ENCODE results near the gene HECA. TPM values are rescaled to one million over a fixed set of nuclear protein-coding genes. Genes with fewer than 3 reads are reported as not detected.
A peak's percentile ranks its signal among the peaks of the same experiment; 100 is the strongest.

HECA gene, protein sequence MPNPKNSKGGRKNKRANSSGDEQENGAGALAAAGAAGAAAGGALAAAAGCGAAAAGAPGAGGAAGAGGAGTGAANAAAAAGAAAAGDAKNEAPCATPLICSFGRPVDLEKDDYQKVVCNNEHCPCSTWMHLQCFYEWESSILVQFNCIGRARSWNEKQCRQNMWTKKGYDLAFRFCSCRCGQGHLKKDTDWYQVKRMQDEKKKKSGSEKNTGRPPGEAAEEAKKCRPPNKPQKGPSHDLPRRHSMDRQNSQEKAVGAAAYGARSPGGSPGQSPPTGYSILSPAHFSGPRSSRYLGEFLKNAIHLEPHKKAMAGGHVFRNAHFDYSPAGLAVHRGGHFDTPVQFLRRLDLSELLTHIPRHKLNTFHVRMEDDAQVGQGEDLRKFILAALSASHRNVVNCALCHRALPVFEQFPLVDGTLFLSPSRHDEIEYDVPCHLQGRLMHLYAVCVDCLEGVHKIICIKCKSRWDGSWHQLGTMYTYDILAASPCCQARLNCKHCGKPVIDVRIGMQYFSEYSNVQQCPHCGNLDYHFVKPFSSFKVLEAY
- 5.5 and 6.6 TPM in 2 replicates for total RNA-seq (2013; cell fraction: nucleolus; rRNA removed)
- total RNA-seq (2014; rRNA removed) (3.9 and 4.5 TPM in 2 replicates), total RNA-seq (2014; rRNA removed; fragmentation: Illumina TruSeq; extraction: Trizol) (3.5 and 3.7 TPM in 2 replicates), total RNA-seq (2021) (4.5 and 4.7 TPM in 2 replicates), polyA plus RNA-seq (2011; rRNA removed) (7.2 and 9.4 TPM in 2 replicates), polyA plus RNA-seq (2014; fragmentation: Illumina TruSeq; extraction: Trizol) (2.8 TPM in 2 replicates), polyA plus RNA-seq (2014; fragmentation: Nextera tagmentation; extraction: Ambion mirVana) (under 1 TPM; 0.64 to 0.82 TPM), polyA plus RNA-seq (2014; rRNA removed) (2.4 and 2.6 TPM in 2 replicates), polyA plus RNA-seq (2016; fragmentation: Nextera tagmentation; extraction: Ambion mirVana) (under 1 TPM; 0.52 to 0.59 TPM), polyA minus RNA-seq (2011; rRNA and poly(A)+ RNA removed) (10.3 and 11.0 TPM in 2 replicates), Bru-seq, nascent RNA (percentile 83 among the genes with signal in this experiment), BruChase-seq, experiment 1, labeled RNA remaining after a 6-hour chase (percentile 69 among the genes with signal in this experiment), BruChase-seq, experiment 2, labeled RNA remaining after a 2-hour chase (percentile 79 among the genes with signal in this experiment)
- polyA plus RNA-seq (2011; ENCODE audit: low read depth) = 1.9 TPM
- polyA plus RNA-seq (2011; cell fraction: cytosol; rRNA removed) = 3.2 and 3.4 TPM in 2 replicates
- 2.5 and 3.0 TPM in 2 replicates for polyA plus RNA-seq (2011; cell fraction: nucleus; rRNA removed)
- polyA plus RNA-seq (2012) = 3.1 and 3.2 TPM in 2 replicates
- polyA minus RNA-seq (2011; cell fraction: cytosol; rRNA and poly(A)+ RNA removed) = 4.7 and 5.3 TPM in 2 replicates
- 3.5 and 6.1 TPM in 2 replicates for polyA minus RNA-seq (2011; cell fraction: nucleus; rRNA and poly(A)+ RNA removed)
- long read RNA-seq, experiment 1, partial matches to known transcripts = 0 of 1 reads
- long read RNA-seq, experiment 1, other reads (novel, unspliced or antisense) = 1 of 1 reads
- long read RNA-seq, experiment 2, partial matches to known transcripts = 0 of 4 reads
- long read RNA-seq, experiment 2, other reads (novel, unspliced or antisense) = 4 of 4 reads

DNA sequence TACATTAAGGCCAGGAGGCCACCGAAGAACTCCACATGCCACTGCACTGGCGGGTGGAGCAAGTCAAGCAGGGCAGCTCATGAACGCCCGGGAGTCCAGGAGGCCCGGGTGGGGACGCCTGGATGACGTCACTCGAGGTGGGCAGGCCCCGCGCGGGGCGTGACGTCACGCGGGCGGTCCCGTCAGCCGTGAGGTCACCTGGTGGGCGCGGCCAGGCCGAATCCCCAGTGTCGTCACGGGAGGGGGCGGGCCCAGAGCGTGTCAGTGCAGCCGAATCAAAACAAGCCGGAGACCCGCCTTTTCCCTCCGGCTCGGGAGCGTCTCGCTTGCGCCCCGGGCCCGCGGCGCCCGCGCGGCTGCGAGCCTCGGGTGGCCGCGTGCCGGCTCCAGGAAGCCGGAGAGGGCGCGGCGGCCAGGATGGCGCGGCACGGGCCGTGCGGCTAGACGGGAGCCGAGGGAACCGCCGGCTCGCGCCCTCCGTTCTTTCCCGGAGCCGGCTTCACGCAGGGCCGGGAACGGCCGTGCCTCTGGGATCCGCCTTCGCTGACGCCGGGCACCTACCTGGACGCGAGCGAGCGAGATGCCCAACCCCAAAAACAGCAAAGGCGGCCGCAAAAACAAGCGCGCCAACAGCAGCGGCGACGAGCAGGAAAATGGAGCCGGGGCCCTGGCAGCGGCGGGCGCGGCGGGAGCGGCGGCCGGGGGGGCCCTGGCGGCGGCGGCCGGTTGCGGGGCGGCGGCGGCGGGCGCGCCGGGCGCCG lies at the start of gene HECA:
Gene HECA, plus strand, starts transcription at position 264 of the 761 bp plus-strand sequence. Its CDS starts 317 bp downstream, at position 581.
- SMC1A ChIA-PET (ENCODE audit: uncharacterized antibody, unreplicated experiment) = interaction anchor here (1.2 to 2.2 kb wide), 4 partner anchors 27 to 240 kb away, joined by 4 to 12 read pairs (median 8); partner anchors contain the start of gene CITED2
- Histone ChIP-seq H3K9ac (ENCODE audit: control insufficient read depth, insufficient read depth, low read length) (peak within 1 kb of the TSS; percentile 67), H3K36me3 (ENCODE audit: control insufficient read depth in 2 of 2, insufficient read depth in 2 of 2, low read length in 1 of 2) (no peaks in the 10 kb centered on the region), H3K27ac (ENCODE audit: control insufficient read depth, insufficient read depth) (peak within 1 kb of the TSS; percentile 35), H3K4me3 (peak within 1 kb of the TSS; percentile 87), H3K9me3 (replicated peaks; ENCODE audit: control insufficient read depth, insufficient read depth, low read length) (no peaks in the 10 kb centered on the region), H4K20me1 (ENCODE audit: control insufficient read depth, insufficient read depth) (no peaks in the 10 kb centered on the region), H3K4me1 (ENCODE audit: control insufficient read depth, insufficient read depth, low read length) (peaks cover 6% of the 10 kb centered on the region), H3K79me2 (ENCODE audit: control insufficient read depth, insufficient read depth, low read length) (no peaks in the 10 kb centered on the region), H3K27me3 (replicated peaks in 1 of 2; ENCODE audit: control insufficient read depth in 2 of 2, insufficient read depth in 2 of 2, low read length in 1 of 2) (no peaks in the 10 kb centered on the region), H3K4me2 (ENCODE audit: control insufficient read depth, insufficient read depth) (peak within 1 kb of the TSS; percentile 72), H2AFZ (ENCODE audit: control insufficient read depth, low read depth, low read length) (peak within 1 kb of the TSS; percentile 80)
- FAIRE-seq (no peak), ATAC-seq (peak; percentile 76), DNase-seq (ENCODE audit: low read depth, low spot score) (no peak)
- WGBS (ENCODE audit: insufficient coverage, insufficient replicate concordance, low lambda C conversion rate, missing lambda C conversion rate) = 2% methylated on average over 95 of the region's 105 CpGs
- intact Hi-C loops (cut with micrococcal nuclease; ENCODE audit: unreplicated experiment) (no loop called here), in situ Hi-C loops (cut with MboI) (no loop called here)
- POLR2A ChIA-PET = interaction anchor here (1.1 kb wide), 1 partner anchor 179 kb away, joined by 4 read pairs; no protein-coding TSS in a partner anchor
- RAD21 ChIA-PET (ENCODE audit: unreplicated experiment) = interaction anchor here (0.7 to 1.6 kb wide), 2 partner anchors 185 to 230 kb away, joined by 3 to 6 read pairs; no protein-coding TSS in a partner anchor
- CTCF ChIA-PET = interaction anchor here (0.8 to 1.9 kb wide), 6 partner anchors 8 to 544 kb away, joined by 3 to 9 read pairs (median 4); no protein-coding TSS in a partner anchor
- BruUV-seq (replicated peaks) = no TSS peak
- TF ChIP-seq, protein P1, sequence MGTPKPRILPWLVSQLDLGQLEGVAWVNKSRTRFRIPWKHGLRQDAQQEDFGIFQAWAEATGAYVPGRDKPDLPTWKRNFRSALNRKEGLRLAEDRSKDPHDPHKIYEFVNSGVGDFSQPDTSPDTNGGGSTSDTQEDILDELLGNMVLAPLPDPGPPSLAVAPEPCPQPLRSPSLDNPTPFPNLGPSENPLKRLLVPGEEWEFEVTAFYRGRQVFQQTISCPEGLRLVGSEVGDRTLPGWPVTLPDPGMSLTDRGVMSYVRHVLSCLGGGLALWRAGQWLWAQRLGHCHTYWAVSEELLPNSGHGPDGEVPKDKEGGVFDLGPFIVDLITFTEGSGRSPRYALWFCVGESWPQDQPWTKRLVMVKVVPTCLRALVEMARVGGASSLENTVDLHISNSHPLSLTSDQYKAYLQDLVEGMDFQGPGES (IDR thresholded peaks at IDR 0.05) = no peak
- TF ChIP-seq BMI1 (IDR thresholded peaks at IDR 0.05; ENCODE audit: borderline replicate concordance) = no peak
- TF ChIP-seq HDAC2 (IDR thresholded peaks at IDR 0.05) = no peak
- peak; percentile 75 for TF ChIP-seq SP1 (IDR thresholded peaks at IDR 0.05; ENCODE audit: low read depth, low read length)
- no peak for TF ChIP-seq NR2C1 (IDR thresholded peaks at IDR 0.05)
- TF ChIP-seq, protein P2, sequence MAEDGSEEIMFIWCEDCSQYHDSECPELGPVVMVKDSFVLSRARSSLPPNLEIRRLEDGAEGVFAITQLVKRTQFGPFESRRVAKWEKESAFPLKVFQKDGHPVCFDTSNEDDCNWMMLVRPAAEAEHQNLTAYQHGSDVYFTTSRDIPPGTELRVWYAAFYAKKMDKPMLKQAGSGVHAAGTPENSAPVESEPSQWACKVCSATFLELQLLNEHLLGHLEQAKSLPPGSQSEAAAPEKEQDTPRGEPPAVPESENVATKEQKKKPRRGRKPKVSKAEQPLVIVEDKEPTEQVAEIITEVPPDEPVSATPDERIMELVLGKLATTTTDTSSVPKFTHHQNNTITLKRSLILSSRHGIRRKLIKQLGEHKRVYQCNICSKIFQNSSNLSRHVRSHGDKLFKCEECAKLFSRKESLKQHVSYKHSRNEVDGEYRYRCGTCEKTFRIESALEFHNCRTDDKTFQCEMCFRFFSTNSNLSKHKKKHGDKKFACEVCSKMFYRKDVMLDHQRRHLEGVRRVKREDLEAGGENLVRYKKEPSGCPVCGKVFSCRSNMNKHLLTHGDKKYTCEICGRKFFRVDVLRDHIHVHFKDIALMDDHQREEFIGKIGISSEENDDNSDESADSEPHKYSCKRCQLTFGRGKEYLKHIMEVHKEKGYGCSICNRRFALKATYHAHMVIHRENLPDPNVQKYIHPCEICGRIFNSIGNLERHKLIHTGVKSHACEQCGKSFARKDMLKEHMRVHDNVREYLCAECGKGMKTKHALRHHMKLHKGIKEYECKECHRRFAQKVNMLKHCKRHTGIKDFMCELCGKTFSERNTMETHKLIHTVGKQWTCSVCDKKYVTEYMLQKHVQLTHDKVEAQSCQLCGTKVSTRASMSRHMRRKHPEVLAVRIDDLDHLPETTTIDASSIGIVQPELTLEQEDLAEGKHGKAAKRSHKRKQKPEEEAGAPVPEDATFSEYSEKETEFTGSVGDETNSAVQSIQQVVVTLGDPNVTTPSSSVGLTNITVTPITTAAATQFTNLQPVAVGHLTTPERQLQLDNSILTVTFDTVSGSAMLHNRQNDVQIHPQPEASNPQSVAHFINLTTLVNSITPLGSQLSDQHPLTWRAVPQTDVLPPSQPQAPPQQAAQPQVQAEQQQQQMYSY (CRISPR knock-in tag; IDR thresholded peaks at IDR 0.05) = 0 out of 2 replicates have a peak, but pooled peaks have one; percentile 40
- no peak for TF ChIP-seq ZNF622 (IDR thresholded peaks at IDR 0.05)
- no peak for TF ChIP-seq EZH2 (IDR thresholded peaks at IDR 0.05; ENCODE audit: borderline replicate concordance, control insufficient read depth, low read depth, low read length)
- TF ChIP-seq RB1 (IDR thresholded peaks at IDR 0.05; ENCODE audit: borderline replicate concordance) = 0 out of 2 replicates have a peak, but pooled peaks have one; percentile 82
- TF ChIP-seq TBL1XR1 (IDR thresholded peaks at IDR 0.05; ENCODE audit: low read depth, low read length) = peak; percentile 52; the same call in 1 of the 2 replicates
- TF ChIP-seq NFYB (IDR thresholded peaks at IDR 0.05; ENCODE audit: insufficient read depth, low read depth, low read length) = no peak
